Activated CD8-positive, alpha-beta memory T cell treated with anti-CD3 and anti-CD28 coated beads, Interleukin-2, amount 10 ng/mL, durations not matched to agents 7 days and 5 days (primary cell): ENCODE data around the gene PBX3. TPM values are rescaled to one million over a fixed set of nuclear protein-coding genes. Genes with fewer than 3 reads are reported as not detected.

ENCODE experiments used
- ATAC-seq: fragments of 150-1000 bp; cut with Tn5 transposase; one replicate; pipeline ENCODE4 v1.10.0; 2021; ENCODE audit warnings: moderate library complexity
- CTCF ChIA-PET: fragments of 350-600 bp; sonication (Branson Sonifier 250); formaldehyde crosslinking; loops from one replicate; lab custom pipeline; 2021; ENCODE audit warnings: antibody characterized with exemption; lab: Charles Lee
- DNase-seq: peaks from one replicate; pipeline ENCODE4 v3.0.0-alpha.2; 2020
- H3K27ac Mint-ChIP-seq: one replicate; pipeline ENCODE4 v1.8.0; 2021; ENCODE audit warnings: mild to moderate bottlenecking, mixed read lengths
- H3K27me3 Mint-ChIP-seq: one replicate; pipeline ENCODE4 v1.8.0; 2021; ENCODE audit warnings: mixed read lengths
- H3K36me3 Mint-ChIP-seq: one replicate; pipeline ENCODE4 v1.8.0; 2021; ENCODE audit warnings: mild to moderate bottlenecking, mixed read lengths
- H3K4me1 Mint-ChIP-seq: one replicate; pipeline ENCODE4 v1.8.0; 2021; ENCODE audit warnings: mixed read lengths
- H3K4me3 Mint-ChIP-seq: one replicate; pipeline ENCODE4 v1.8.0; 2021; ENCODE audit warnings: mild to moderate bottlenecking, moderate library complexity, mixed read lengths
- H3K9me3 Mint-ChIP-seq: one replicate; pipeline ENCODE4 v1.8.0; 2022; ENCODE audit warnings: low read depth, mixed read lengths
- total RNA-seq, 2 experiments: library from RNA; stranded (reverse); gene quantifications; one replicate each; pipeline ENCODE4 v1.2.3, GENCODE V29; 2021

The PBX3 gene
- total RNA-seq, 2 experiments from 2014 or later: 20.2 to 20.7 TPM

GRCh38 chr9:125850106-125850632 is 103.0 kb downstream of the PBX3 start:
- ATAC-seq: no peak
- Mint-ChIP-seq H3K36me3 (no peaks in the 10 kb centered on the region), H3K4me1 (peaks cover 5% of the 10 kb centered on the region), H3K27ac (no peak overlapping the region), H3K27me3 (no peaks in the 10 kb centered on the region), H3K4me3 (no peak overlapping the region), H3K9me3 (no peaks in the 10 kb centered on the region)
- CTCF ChIA-PET: no interaction called here
- no peak for DNase-seq

GRCh38 chr9:125850763-125851162 is 103.6 kb downstream of the PBX3 start:
- CTCF ChIA-PET: no interaction called here
- DNase-seq (no peak), ATAC-seq (no peak)
- Mint-ChIP-seq H3K27ac (no peak overlapping the region), H3K36me3 (no peaks in the 10 kb centered on the region), H3K27me3 (no peaks in the 10 kb centered on the region), H3K4me3 (no peak overlapping the region), H3K4me1 (peaks cover 5% of the 10 kb centered on the region), H3K9me3 (no peaks in the 10 kb centered on the region)

- no peaks in the 10 kb centered on the region for H3K27me3 Mint-ChIP-seq
- H3K36me3 Mint-ChIP-seq: no peaks in the 10 kb centered on the region
- DNase-seq (no peak), ATAC-seq (no peak)
- CTCF ChIA-PET: no interaction called here
- peaks cover 5% of the 10 kb centered on the region for H3K4me1 Mint-ChIP-seq
- no peaks in the 10 kb centered on the region for H3K9me3 Mint-ChIP-seq
- H3K27ac Mint-ChIP-seq: no peak overlapping the region
- H3K4me3 Mint-ChIP-seq: no peak overlapping the region
Observed at GRCh38 chr9:125851979-125852378, 104.8 kb downstream of the PBX3 start.

- Mint-ChIP-seq H3K36me3 (no peaks in the 10 kb centered on the region), H3K4me1 (peaks cover 5% of the 10 kb centered on the region), H3K27ac (no peak overlapping the region), H3K27me3 (no peaks in the 10 kb centered on the region), H3K9me3 (no peaks in the 10 kb centered on the region), H3K4me3 (no peak overlapping the region)
- DNase-seq (no peak), ATAC-seq (no peak)
- CTCF ChIA-PET: no interaction called here
Observed at GRCh38 chr9:125852386-125852785, 105.2 kb downstream of the PBX3 start.

GRCh38 chr9:125854553-125855275 is 107.5 kb downstream of the PBX3 start:
- ATAC-seq (no peak), DNase-seq (no peak)
- H3K4me1 Mint-ChIP-seq: peaks cover 5% of the 10 kb centered on the region
- CTCF ChIA-PET: no interaction called here
- no peaks in the 10 kb centered on the region for H3K9me3 Mint-ChIP-seq
- no peak overlapping the region for H3K27ac Mint-ChIP-seq
- no peaks in the 10 kb centered on the region for H3K27me3 Mint-ChIP-seq
- H3K4me3 Mint-ChIP-seq: no peak overlapping the region
- H3K36me3 Mint-ChIP-seq: no peaks in the 10 kb centered on the region

GRCh38 chr9:125856331-125856730 is 109.2 kb downstream of the PBX3 start:
- peaks cover 5% of the 10 kb centered on the region for H3K4me1 Mint-ChIP-seq
- peaks cover 2% of the 10 kb centered on the region for H3K36me3 Mint-ChIP-seq
- no peak for ATAC-seq
- CTCF ChIA-PET: interaction anchor here (0.7 kb wide), 1 partner anchor 12 kb away, joined by 3 read pairs; no protein-coding TSS in a partner anchor
- H3K4me3 Mint-ChIP-seq: no peak overlapping the region
- no peaks in the 10 kb centered on the region for H3K27me3 Mint-ChIP-seq
- no peak for DNase-seq
- H3K27ac Mint-ChIP-seq: no peak overlapping the region
- H3K9me3 Mint-ChIP-seq: no peaks in the 10 kb centered on the region

- ATAC-seq: no peak
- DNase-seq: no peak
- H3K4me1 Mint-ChIP-seq: no peaks in the 10 kb centered on the region
- H3K27me3 Mint-ChIP-seq: no peaks in the 10 kb centered on the region
- H3K4me3 Mint-ChIP-seq: no peak overlapping the region
- H3K36me3 Mint-ChIP-seq: peaks cover 2% of the 10 kb centered on the region
- CTCF ChIA-PET: no interaction called here
- no peak overlapping the region for H3K27ac Mint-ChIP-seq
- H3K9me3 Mint-ChIP-seq: no peaks in the 10 kb centered on the region
Observed at GRCh38 chr9:125861405-125862058, 114.4 kb downstream of the PBX3 start.

GRCh38 chr9:125863923-125864322 is 116.8 kb downstream of the PBX3 start:
- Mint-ChIP-seq H3K36me3 (peaks cover 2% of the 10 kb centered on the region), H3K4me1 (no peaks in the 10 kb centered on the region), H3K9me3 (no peaks in the 10 kb centered on the region), H3K27me3 (no peaks in the 10 kb centered on the region), H3K4me3 (no peak overlapping the region), H3K27ac (no peak overlapping the region)
- DNase-seq (no peak), ATAC-seq (no peak)
- CTCF ChIA-PET: no interaction called here

- Mint-ChIP-seq H3K4me1 (no peaks in the 10 kb centered on the region), H3K27ac (no peak overlapping the region), H3K27me3 (no peaks in the 10 kb centered on the region), H3K36me3 (no peaks in the 10 kb centered on the region), H3K4me3 (no peak overlapping the region), H3K9me3 (no peaks in the 10 kb centered on the region)
- CTCF ChIA-PET: interaction anchor here (1.2 kb wide), 1 partner anchor 20 kb away, joined by 3 read pairs; no protein-coding TSS in a partner anchor
- DNase-seq (no peak), ATAC-seq (no peak)
Observed at GRCh38 chr9:125867751-125868415, 120.7 kb downstream of the PBX3 start.

GRCh38 chr9:125878164-125878631 is 131.0 kb downstream of the PBX3 start:
- H3K4me3 Mint-ChIP-seq: no peak overlapping the region
- CTCF ChIA-PET: no interaction called here
- no peak for DNase-seq
- ATAC-seq: no peak
- H3K36me3 Mint-ChIP-seq: no peaks in the 10 kb centered on the region
- peaks cover 5% of the 10 kb centered on the region for H3K27me3 Mint-ChIP-seq
- H3K9me3 Mint-ChIP-seq: no peaks in the 10 kb centered on the region
- H3K4me1 Mint-ChIP-seq: no peaks in the 10 kb centered on the region
- H3K27ac Mint-ChIP-seq: no peak overlapping the region

GRCh38 chr9:125881042-125881441 is 133.9 kb downstream of the PBX3 start:
- Mint-ChIP-seq H3K9me3 (no peaks in the 10 kb centered on the region), H3K27me3 (peaks cover 9% of the 10 kb centered on the region), H3K4me3 (no peak overlapping the region), H3K4me1 (no peaks in the 10 kb centered on the region), H3K36me3 (no peaks in the 10 kb centered on the region), H3K27ac (no peak overlapping the region)
- DNase-seq (no peak), ATAC-seq (no peak)
- CTCF ChIA-PET: no interaction called here

- peaks cover under 1% of the 10 kb centered on the region for H3K4me1 Mint-ChIP-seq
- H3K27ac Mint-ChIP-seq: no peak overlapping the region
- DNase-seq: no peak
- peaks cover 25% of the 10 kb centered on the region for H3K27me3 Mint-ChIP-seq
- CTCF ChIA-PET: no interaction called here
- H3K9me3 Mint-ChIP-seq: no peaks in the 10 kb centered on the region
- H3K36me3 Mint-ChIP-seq: no peaks in the 10 kb centered on the region
- no peak overlapping the region for H3K4me3 Mint-ChIP-seq
- no peak for ATAC-seq
Observed at GRCh38 chr9:125883565-125884217, 136.5 kb downstream of the PBX3 start.

GRCh38 chr9:125884218-125884595 is 137.0 kb downstream of the PBX3 start:
- ATAC-seq (no peak), DNase-seq (no peak)
- peaks cover 30% of the 10 kb centered on the region for H3K27me3 Mint-ChIP-seq
- CTCF ChIA-PET: no interaction called here
- no peak overlapping the region for H3K27ac Mint-ChIP-seq
- peaks cover 6% of the 10 kb centered on the region for H3K4me1 Mint-ChIP-seq
- H3K4me3 Mint-ChIP-seq: no peak overlapping the region
- H3K9me3 Mint-ChIP-seq: no peaks in the 10 kb centered on the region
- no peaks in the 10 kb centered on the region for H3K36me3 Mint-ChIP-seq
